Gastroesophageal sphincter (tissue), 3 donors: Measurements from ENCODE around the gene FOXL2.

Source experiments
- POLR2A ChIP-seq, 2 donors: fragments of 450-650 bp; IDR thresholded peaks; one replicate each; pipeline ENCODE4 v1.6.1; 2017; ENCODE audit warnings: antibody characterized with exemption in 2 of 2, mild to moderate bottlenecking in 2 of 2, moderate library complexity in 1 of 2
- POLR2AphosphoS5 ChIP-seq: sonication (generic); formaldehyde crosslinking; IDR thresholded peaks from one replicate; pipeline ENCODE4 v1.6.1; 2017; ENCODE audit warnings: antibody characterized with exemption
- TF ChIP-seq, protein P1 (sequence below), 4 experiments: fragments of 200-600 bp in 2 of 4; fragments of 450-650 bp in 2 of 4; sonication (generic) in 1 of 4; IDR thresholded peaks; one replicate each; pipeline ENCODE4 v1.5.1; 2017 to 2019; ENCODE audit warnings: antibody characterized with exemption in 4 of 4, mild to moderate bottlenecking in 2 of 4, moderate library complexity in 2 of 4

DNA sequence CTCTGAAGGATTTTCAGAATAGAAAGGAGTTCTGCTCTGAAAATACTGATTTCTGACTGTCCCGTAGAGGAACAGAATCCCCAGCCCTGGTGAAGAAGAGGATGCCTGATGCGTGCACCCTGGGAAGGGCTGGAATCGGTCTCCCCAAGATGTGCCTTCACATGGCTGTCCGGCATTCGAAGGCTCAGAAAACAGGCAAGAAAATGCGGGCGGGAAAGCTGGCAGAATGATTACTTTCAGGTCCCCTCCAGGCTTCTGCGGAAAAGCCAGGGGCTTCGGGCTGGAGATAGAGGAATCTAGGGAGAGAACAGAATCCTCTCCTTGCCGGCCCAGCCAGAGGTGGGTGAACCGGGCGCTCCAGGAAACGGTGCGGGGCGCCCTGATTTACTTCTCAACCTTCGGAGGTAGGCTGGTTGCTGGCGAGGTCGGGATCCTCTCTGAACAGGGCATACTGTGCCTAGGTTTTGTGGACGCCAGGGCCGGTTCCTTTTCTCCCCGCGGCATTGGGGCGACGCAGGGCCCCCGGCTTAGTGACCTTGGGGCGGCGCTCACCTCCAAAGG is 2.6 kb upstream of the FOXL2 start:
- TF ChIP-seq, protein P1, sequence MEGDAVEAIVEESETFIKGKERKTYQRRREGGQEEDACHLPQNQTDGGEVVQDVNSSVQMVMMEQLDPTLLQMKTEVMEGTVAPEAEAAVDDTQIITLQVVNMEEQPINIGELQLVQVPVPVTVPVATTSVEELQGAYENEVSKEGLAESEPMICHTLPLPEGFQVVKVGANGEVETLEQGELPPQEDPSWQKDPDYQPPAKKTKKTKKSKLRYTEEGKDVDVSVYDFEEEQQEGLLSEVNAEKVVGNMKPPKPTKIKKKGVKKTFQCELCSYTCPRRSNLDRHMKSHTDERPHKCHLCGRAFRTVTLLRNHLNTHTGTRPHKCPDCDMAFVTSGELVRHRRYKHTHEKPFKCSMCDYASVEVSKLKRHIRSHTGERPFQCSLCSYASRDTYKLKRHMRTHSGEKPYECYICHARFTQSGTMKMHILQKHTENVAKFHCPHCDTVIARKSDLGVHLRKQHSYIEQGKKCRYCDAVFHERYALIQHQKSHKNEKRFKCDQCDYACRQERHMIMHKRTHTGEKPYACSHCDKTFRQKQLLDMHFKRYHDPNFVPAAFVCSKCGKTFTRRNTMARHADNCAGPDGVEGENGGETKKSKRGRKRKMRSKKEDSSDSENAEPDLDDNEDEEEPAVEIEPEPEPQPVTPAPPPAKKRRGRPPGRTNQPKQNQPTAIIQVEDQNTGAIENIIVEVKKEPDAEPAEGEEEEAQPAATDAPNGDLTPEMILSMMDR (IDR thresholded peaks at IDR 0.05) = no peak
- TF ChIP-seq POLR2A (IDR thresholded peaks at IDR 0.05) (no peak), POLR2AphosphoS5 (no peak)
